ENCODE measurements around the gene KDM5C. TPM values are rescaled to one million over a fixed set of nuclear protein-coding genes. Genes with fewer than 3 reads are reported as not detected.

Gene KDM5C
- total RNA-seq, result 100 to 1,000 TPM in 1 of 3 donors, 10 to 100 TPM in 2; 74.5 to 109 (median 80.2) TPM
- long read RNA-seq, donor 1, partial matches to known transcripts, result 15 of 22 reads
- long read RNA-seq, donor 1, other reads (novel, unspliced or antisense), result 7 of 22 reads
- long read RNA-seq, donor 2, partial matches to known transcripts, result 3 of 4 reads
- long read RNA-seq, donor 2, other reads (novel, unspliced or antisense), result 1 of 4 reads

GRCh38 chrX:53224860-53225797 is at the start of gene KDM5C:
KDM5C (minus strand) TSS chrX:53225207; CDS start chrX:53224889, 318 bp downstream.
- H3K9me3 ChIP-seq, result no peaks in the 10 kb centered on the region
- H3K36me3 ChIP-seq (ENCODE audit: low read depth), result no peaks in the 10 kb centered on the region
- peak within 1 kb of the TSS; percentile 85 for H3K4me3 ChIP-seq
- H3K4me1 ChIP-seq (ENCODE audit: low read depth), result peaks cover 13% of the 10 kb centered on the region
- ATAC-seq (peak; percentile 91), DNase-seq (peak; percentile 84 to 96 (median 86))
- intact Hi-C loops (cut with DNase I, micrococcal nuclease), result no loop called here
- TF ChIP-seq CTCF (IDR thresholded peaks at IDR 0.05), result no peak

GRCh38 chrX:53272808-53273337 is 47.9 kb upstream of the KDM5C start:
- DNase-seq (no peak), ATAC-seq (no peak)
- no peak for TF ChIP-seq CTCF (IDR thresholded peaks at IDR 0.05)
- Histone ChIP-seq H3K9me3 (no peaks in the 10 kb centered on the region), H3K36me3 (ENCODE audit: low read depth) (no peaks in the 10 kb centered on the region), H3K4me1 (ENCODE audit: low read depth) (no peaks in the 10 kb centered on the region), H3K4me3 (no peak overlapping the region)
- intact Hi-C loops (cut with DNase I, micrococcal nuclease), result no loop called here

GRCh38 chrX:53269536-53270107 is 44.6 kb upstream of the KDM5C start:
- intact Hi-C loops (cut with DNase I, micrococcal nuclease), result no loop called here
- H3K4me1 ChIP-seq (ENCODE audit: low read depth), result peaks cover 2% of the 10 kb centered on the region
- no peaks in the 10 kb centered on the region for H3K9me3 ChIP-seq
- no peak for ATAC-seq
- H3K36me3 ChIP-seq (ENCODE audit: low read depth), result no peaks in the 10 kb centered on the region
- DNase-seq, result no peak
- no peak for TF ChIP-seq CTCF (IDR thresholded peaks at IDR 0.05)
- no peak overlapping the region for H3K4me3 ChIP-seq

- H3K4me3 ChIP-seq, result no peak overlapping the region
- intact Hi-C loops (cut with DNase I, micrococcal nuclease), result no loop called here
- no peak for ATAC-seq
Measured at GRCh38 chrX:53268173-53268572, 43.2 kb upstream of the KDM5C start.

More at GRCh38 chrX:53268173-53268572, 43.2 kb upstream of the KDM5C start:
- DNase-seq, result no peak
- no peaks in the 10 kb centered on the region for H3K9me3 ChIP-seq
- TF ChIP-seq CTCF (IDR thresholded peaks at IDR 0.05), result no peak
- no peaks in the 10 kb centered on the region for H3K36me3 ChIP-seq (ENCODE audit: low read depth)
- peaks cover 2% of the 10 kb centered on the region for H3K4me1 ChIP-seq (ENCODE audit: low read depth)

Measured in mucosa of descending colon (tissue), 3 donors.